Spleen (tissue), 7 donors: ENCODE results near the gene DNM3.

Experiments used
- POLR2A ChIP-seq, 3 donors: fragments of 450-650 bp; IDR thresholded peaks; one replicate each; pipeline ENCODE4 v1.5.1; 2017; ENCODE audit warnings: antibody characterized with exemption in 3 of 3, mild to moderate bottlenecking in 1 of 3
- TF ChIP-seq, protein P1 (sequence below), 11 experiments: fragments of 200-600 bp in 7 of 11; fragments of 450-650 bp in 4 of 11; sonication (generic) in 4 of 11; IDR thresholded peaks in 8 of 11; conservative IDR thresholded peaks in 3 of 11; 1 replicate in 7 of 11; 2 replicates in 4 of 11; pipeline versions ENCODE4 v1.4.0 to v1.8.0; 2016 to 2021; ENCODE audit warnings: antibody characterized with exemption in 11 of 11, inconsistent platforms in 4 of 11, mild to moderate bottlenecking in 1 of 11
- donor health status: DM: no; HTN: no; CAD: no; lungs with moderate emphysema.
- donor health status: DM: no; HTN: no; CAD: no.
- donor health status: DM: no; HTN: no; CAD: no.

DNA sequence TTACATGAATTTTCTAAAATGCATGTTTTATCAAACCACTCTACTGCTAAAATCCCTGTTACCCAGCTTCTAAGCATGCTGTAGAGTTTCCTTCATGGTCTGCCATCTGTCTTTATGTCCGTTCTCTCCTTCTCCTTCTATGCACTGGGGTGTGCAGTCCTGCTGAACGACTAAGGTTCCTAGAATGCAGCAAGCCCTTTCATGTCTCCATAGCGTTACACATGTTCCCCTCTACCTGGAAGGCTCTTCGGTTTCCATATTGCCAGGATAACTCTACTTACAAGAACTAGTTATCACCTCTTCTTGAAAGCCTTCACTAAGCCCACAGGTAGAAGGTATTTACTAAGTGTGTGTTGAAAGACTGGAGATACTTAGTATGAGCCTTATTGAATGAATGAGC is 22.2 kb downstream of the DNM3 start:
- TF ChIP-seq, protein P1, sequence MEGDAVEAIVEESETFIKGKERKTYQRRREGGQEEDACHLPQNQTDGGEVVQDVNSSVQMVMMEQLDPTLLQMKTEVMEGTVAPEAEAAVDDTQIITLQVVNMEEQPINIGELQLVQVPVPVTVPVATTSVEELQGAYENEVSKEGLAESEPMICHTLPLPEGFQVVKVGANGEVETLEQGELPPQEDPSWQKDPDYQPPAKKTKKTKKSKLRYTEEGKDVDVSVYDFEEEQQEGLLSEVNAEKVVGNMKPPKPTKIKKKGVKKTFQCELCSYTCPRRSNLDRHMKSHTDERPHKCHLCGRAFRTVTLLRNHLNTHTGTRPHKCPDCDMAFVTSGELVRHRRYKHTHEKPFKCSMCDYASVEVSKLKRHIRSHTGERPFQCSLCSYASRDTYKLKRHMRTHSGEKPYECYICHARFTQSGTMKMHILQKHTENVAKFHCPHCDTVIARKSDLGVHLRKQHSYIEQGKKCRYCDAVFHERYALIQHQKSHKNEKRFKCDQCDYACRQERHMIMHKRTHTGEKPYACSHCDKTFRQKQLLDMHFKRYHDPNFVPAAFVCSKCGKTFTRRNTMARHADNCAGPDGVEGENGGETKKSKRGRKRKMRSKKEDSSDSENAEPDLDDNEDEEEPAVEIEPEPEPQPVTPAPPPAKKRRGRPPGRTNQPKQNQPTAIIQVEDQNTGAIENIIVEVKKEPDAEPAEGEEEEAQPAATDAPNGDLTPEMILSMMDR (IDR thresholded peaks at IDR 0.05 in 8 of 11, conservative IDR thresholded peaks at IDR 0.05 in 3 of 11) = no peak
- no peak for TF ChIP-seq POLR2A (IDR thresholded peaks at IDR 0.05)
